ENCODE data around the gene COL5A1. TPM values are rescaled to one million over a fixed set of nuclear protein-coding genes. Genes with fewer than 3 reads are reported as not detected.

COL5A1 gene
- total RNA-seq, 2 experiments from 2014 or later = 0.09 to 0.16 TPM

- CTCF ChIA-PET = no interaction called here
- no peaks in the 10 kb centered on the region for H3K36me3 Mint-ChIP-seq
- no peaks in the 10 kb centered on the region for H3K27me3 Mint-ChIP-seq
- no peak overlapping the region for H3K27ac Mint-ChIP-seq
- peaks cover 1% of the 10 kb centered on the region for H3K9me3 Mint-ChIP-seq (ENCODE audit: low read depth)
- no peak overlapping the region for H3K4me3 Mint-ChIP-seq
- no peaks in the 10 kb centered on the region for H3K4me1 Mint-ChIP-seq
- DNase-seq (no peak), ATAC-seq (no peak)
These were observed 92.7 kb downstream of the COL5A1 start for GRCh38 chr9:134734270-134734669.

GRCh38 chr9:134735441-134736175, 94.0 kb downstream of the COL5A1 start:
- no peak overlapping the region for H3K27ac Mint-ChIP-seq
- no peaks in the 10 kb centered on the region for H3K27me3 Mint-ChIP-seq
- no peak for ATAC-seq
- no peaks in the 10 kb centered on the region for H3K36me3 Mint-ChIP-seq
- H3K4me3 Mint-ChIP-seq = no peak overlapping the region
- H3K9me3 Mint-ChIP-seq (ENCODE audit: low read depth) = no peaks in the 10 kb centered on the region
- H3K4me1 Mint-ChIP-seq = no peaks in the 10 kb centered on the region
- no peak for DNase-seq
- CTCF ChIA-PET = no interaction called here

GRCh38 chr9:134736791-134737497, 95.3 kb downstream of the COL5A1 start:
- no peak for ATAC-seq
- CTCF ChIA-PET = no interaction called here
- no peak for DNase-seq
- no peaks in the 10 kb centered on the region for H3K4me1 Mint-ChIP-seq
- H3K4me3 Mint-ChIP-seq = no peak overlapping the region
- H3K27ac Mint-ChIP-seq = no peak overlapping the region
- no peaks in the 10 kb centered on the region for H3K27me3 Mint-ChIP-seq
- no peaks in the 10 kb centered on the region for H3K36me3 Mint-ChIP-seq
- H3K9me3 Mint-ChIP-seq (ENCODE audit: low read depth) = no peaks in the 10 kb centered on the region

GRCh38 chr9:134737842-134738580, 96.4 kb downstream of the COL5A1 start:
- no peak for ATAC-seq
- no peaks in the 10 kb centered on the region for H3K4me1 Mint-ChIP-seq
- H3K27ac Mint-ChIP-seq = no peak overlapping the region
- no peak overlapping the region for H3K4me3 Mint-ChIP-seq
- no peaks in the 10 kb centered on the region for H3K36me3 Mint-ChIP-seq
- H3K9me3 Mint-ChIP-seq (ENCODE audit: low read depth) = no peaks in the 10 kb centered on the region
- DNase-seq = no peak
- CTCF ChIA-PET = interaction anchor here (1.3 to 1.6 kb wide), 2 partner anchors 34 to 281 kb away, joined by 3 to 5 read pairs; no protein-coding TSS in a partner anchor
- no peaks in the 10 kb centered on the region for H3K27me3 Mint-ChIP-seq

- H3K9me3 Mint-ChIP-seq (ENCODE audit: low read depth) = no peaks in the 10 kb centered on the region
- no peak for ATAC-seq
- no peaks in the 10 kb centered on the region for H3K36me3 Mint-ChIP-seq
- H3K27me3 Mint-ChIP-seq = no peaks in the 10 kb centered on the region
- no peak for DNase-seq
- no peaks in the 10 kb centered on the region for H3K4me1 Mint-ChIP-seq
- CTCF ChIA-PET = interaction anchor here (1.3 to 1.6 kb wide), 4 partner anchors 36 to 290 kb away, joined by 3 to 6 read pairs (median 4); no protein-coding TSS in a partner anchor
- H3K27ac Mint-ChIP-seq = no peak overlapping the region
- H3K4me3 Mint-ChIP-seq = no peak overlapping the region
These were observed 97.5 kb downstream of the COL5A1 start for GRCh38 chr9:134738869-134739659.

GRCh38 chr9:134739660-134739968, 98.0 kb downstream of the COL5A1 start:
- no peak overlapping the region for H3K27ac Mint-ChIP-seq
- H3K9me3 Mint-ChIP-seq (ENCODE audit: low read depth) = no peaks in the 10 kb centered on the region
- CTCF ChIA-PET = interaction anchor here (1.3 to 1.5 kb wide), 3 partner anchors 40 to 290 kb away, joined by 3 to 6 read pairs (median 3); no protein-coding TSS in a partner anchor
- H3K4me1 Mint-ChIP-seq = no peaks in the 10 kb centered on the region
- no peaks in the 10 kb centered on the region for H3K27me3 Mint-ChIP-seq
- DNase-seq = no peak
- no peaks in the 10 kb centered on the region for H3K36me3 Mint-ChIP-seq
- H3K4me3 Mint-ChIP-seq = no peak overlapping the region
- no peak for ATAC-seq

- Mint-ChIP-seq H3K27ac (no peak overlapping the region), H3K9me3 (ENCODE audit: low read depth) (no peaks in the 10 kb centered on the region), H3K4me1 (no peaks in the 10 kb centered on the region), H3K36me3 (no peaks in the 10 kb centered on the region), H3K4me3 (no peak overlapping the region), H3K27me3 (no peaks in the 10 kb centered on the region)
- ATAC-seq (no peak), DNase-seq (no peak)
- CTCF ChIA-PET = interaction anchor here (1.4 to 1.5 kb wide), 2 partner anchors 41 to 291 kb away, joined by 3 to 6 read pairs; no protein-coding TSS in a partner anchor
These were observed 98.5 kb downstream of the COL5A1 start for GRCh38 chr9:134740071-134740470.

GRCh38 chr9:134741846-134742245, 100.2 kb downstream of the COL5A1 start:
- no peak for DNase-seq
- no peak overlapping the region for H3K27ac Mint-ChIP-seq
- H3K36me3 Mint-ChIP-seq = no peaks in the 10 kb centered on the region
- no peak for ATAC-seq
- no peaks in the 10 kb centered on the region for H3K9me3 Mint-ChIP-seq (ENCODE audit: low read depth)
- H3K4me3 Mint-ChIP-seq = no peak overlapping the region
- CTCF ChIA-PET = interaction anchor here (1.5 kb wide), 1 partner anchor 292 kb away, joined by 3 read pairs; no protein-coding TSS in a partner anchor
- H3K27me3 Mint-ChIP-seq = no peaks in the 10 kb centered on the region
- H3K4me1 Mint-ChIP-seq = no peaks in the 10 kb centered on the region

GRCh38 chr9:134742822-134743535, 101.4 kb downstream of the COL5A1 start:
- H3K4me3 Mint-ChIP-seq = no peak overlapping the region
- CTCF ChIA-PET = interaction anchor here (1.5 kb wide), 1 partner anchor 293 kb away, joined by 3 read pairs; no protein-coding TSS in a partner anchor
- no peaks in the 10 kb centered on the region for H3K27me3 Mint-ChIP-seq

GRCh38 chr9:134743853-134744252, 102.2 kb downstream of the COL5A1 start:
- Mint-ChIP-seq H3K36me3 (no peaks in the 10 kb centered on the region), H3K27me3 (no peaks in the 10 kb centered on the region), H3K27ac (no peak overlapping the region), H3K4me1 (no peaks in the 10 kb centered on the region), H3K4me3 (no peak overlapping the region), H3K9me3 (ENCODE audit: low read depth) (peaks cover 12% of the 10 kb centered on the region)
- CTCF ChIA-PET = no interaction called here
- no peak for DNase-seq
- ATAC-seq = no peak

More at GRCh38 chr9:134742822-134743535, 101.4 kb downstream of the COL5A1 start:
- ATAC-seq = no peak
- no peak for DNase-seq
- Mint-ChIP-seq H3K9me3 (ENCODE audit: low read depth) (peaks cover 5% of the 10 kb centered on the region), H3K4me1 (no peaks in the 10 kb centered on the region), H3K36me3 (no peaks in the 10 kb centered on the region), H3K27ac (no peak overlapping the region)

GRCh38 chr9:134744385-134745295, 103.0 kb downstream of the COL5A1 start:
- DNase-seq (no peak), ATAC-seq (no peak)
- Mint-ChIP-seq H3K27ac (no peak overlapping the region), H3K4me1 (no peaks in the 10 kb centered on the region), H3K36me3 (no peaks in the 10 kb centered on the region), H3K9me3 (ENCODE audit: low read depth) (peaks cover 12% of the 10 kb centered on the region), H3K4me3 (no peak overlapping the region), H3K27me3 (no peaks in the 10 kb centered on the region)
- CTCF ChIA-PET = no interaction called here
